ENCODE results near the gene PTCD3.

Gene PTCD3

DNA sequence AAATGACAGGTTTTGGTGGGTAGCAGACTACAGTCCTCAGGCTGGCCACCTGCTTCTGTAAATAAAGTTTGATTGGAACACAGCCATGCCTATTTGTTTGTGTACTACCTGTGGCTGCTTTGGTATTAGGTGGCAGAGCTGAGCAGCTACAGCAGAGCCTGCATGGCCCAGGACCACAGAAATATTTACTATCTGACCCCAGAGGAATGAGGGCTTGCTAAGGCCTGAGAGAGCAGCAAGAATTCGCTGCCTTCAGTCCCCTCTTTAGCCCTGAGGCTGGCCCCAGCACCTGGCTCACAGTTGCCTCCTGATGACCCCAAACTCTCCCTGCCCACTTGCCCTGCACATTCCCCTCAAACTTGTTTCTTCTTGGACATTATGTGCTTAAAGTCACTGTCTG is 32.8 kb upstream of the PTCD3 start:
- Mint-ChIP-seq H3K36me3 (ENCODE audit: low read depth) (peaks cover 84% of the 10 kb centered on the region), H3K9me3 (no peaks in the 10 kb centered on the region), H3K4me3 (no peak overlapping the region), H3K4me1 (ENCODE audit: low read depth) (peaks cover 18% of the 10 kb centered on the region), H3K27me3 (no peaks in the 10 kb centered on the region), H3K27ac (no peak overlapping the region)
- intact Hi-C loops (cut with micrococcal nuclease) = no loop called here

- Mint-ChIP-seq H3K4me1 (ENCODE audit: low read depth) (peaks cover 18% of the 10 kb centered on the region), H3K36me3 (ENCODE audit: low read depth) (peaks cover 80% of the 10 kb centered on the region), H3K9me3 (no peaks in the 10 kb centered on the region), H3K4me3 (no peak overlapping the region), H3K27me3 (no peaks in the 10 kb centered on the region), H3K27ac (no peak overlapping the region)
- intact Hi-C loops (cut with micrococcal nuclease) = no loop called here
Observed at GRCh38 chr2:86074256-86074655, 31.8 kb upstream of the PTCD3 start.

DNA sequence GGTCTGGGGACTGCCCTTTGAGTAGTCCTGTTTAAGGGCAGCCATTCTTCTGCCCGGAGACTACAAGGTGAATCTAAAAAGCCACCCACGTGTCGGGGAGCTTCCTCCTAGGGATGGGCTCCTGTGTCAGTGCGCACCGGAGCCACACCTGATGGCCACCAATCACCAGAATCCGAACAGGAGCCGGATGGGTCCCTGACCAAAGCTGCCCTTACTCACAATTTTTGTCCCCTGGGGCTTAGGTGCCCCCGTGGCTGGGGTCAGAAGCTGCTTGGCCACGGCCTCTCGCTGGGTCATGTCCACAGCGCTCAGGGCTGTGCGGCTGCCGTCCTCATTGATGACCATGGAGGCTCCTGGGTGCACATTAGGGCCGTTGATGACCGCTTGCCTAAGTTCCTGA is 31.2 kb upstream of the PTCD3 start:
- peaks cover 78% of the 10 kb centered on the region for H3K36me3 Mint-ChIP-seq (ENCODE audit: low read depth)
- intact Hi-C loops (cut with micrococcal nuclease) = no loop called here
- no peaks in the 10 kb centered on the region for H3K27me3 Mint-ChIP-seq
- peaks cover 19% of the 10 kb centered on the region for H3K4me1 Mint-ChIP-seq (ENCODE audit: low read depth)
- no peak overlapping the region for H3K27ac Mint-ChIP-seq
- H3K9me3 Mint-ChIP-seq = no peaks in the 10 kb centered on the region
- H3K4me3 Mint-ChIP-seq = no peak overlapping the region

GRCh38 chr2:86075886-86076285 is 30.1 kb upstream of the PTCD3 start:
- H3K9me3 Mint-ChIP-seq = no peaks in the 10 kb centered on the region
- intact Hi-C loops (cut with micrococcal nuclease) = no loop called here

DNA sequence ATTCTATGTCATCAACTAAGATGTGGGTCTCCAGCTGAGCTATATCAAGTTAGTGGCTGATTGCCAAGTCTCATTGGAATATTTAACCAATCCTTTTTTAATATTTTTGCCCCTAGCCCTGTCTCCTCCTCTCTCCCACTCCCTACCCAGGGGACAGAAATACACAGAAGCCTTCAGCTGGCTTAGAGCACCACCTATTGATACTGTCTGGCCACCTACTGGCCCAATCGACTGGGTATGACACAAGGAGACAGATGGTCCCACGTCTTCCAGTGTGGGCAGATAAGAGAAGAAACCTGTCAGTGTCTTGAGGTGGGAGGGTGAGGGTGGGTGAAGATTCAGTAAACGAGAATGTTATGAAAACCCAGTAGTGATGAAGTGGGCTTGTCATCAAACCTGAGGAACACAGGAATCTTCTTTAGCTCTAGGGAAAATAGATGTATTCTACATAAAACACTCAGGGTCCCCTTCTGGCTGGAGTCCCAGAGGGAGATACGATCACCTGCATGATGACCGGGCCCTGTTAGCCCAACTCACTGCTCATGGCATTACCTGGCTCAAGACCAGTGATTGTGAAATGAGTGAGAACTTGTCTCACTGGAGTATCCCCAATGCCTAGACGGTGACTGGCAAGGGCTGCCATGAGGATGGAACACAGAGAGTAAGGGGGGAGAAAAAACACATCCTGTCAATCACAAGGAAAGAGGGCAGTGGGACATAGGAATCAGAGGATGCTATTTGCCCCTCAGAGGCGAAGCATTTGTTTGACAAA is 27.1 kb upstream of the PTCD3 start:
- intact Hi-C loops (cut with micrococcal nuclease) = no loop called here
- Mint-ChIP-seq H3K4me3 (no peak overlapping the region), H3K9me3 (no peaks in the 10 kb centered on the region), H3K27ac (no peak overlapping the region), H3K4me1 (ENCODE audit: low read depth) (peaks cover 19% of the 10 kb centered on the region), H3K36me3 (ENCODE audit: low read depth) (peaks cover 77% of the 10 kb centered on the region), H3K27me3 (no peaks in the 10 kb centered on the region)

More at GRCh38 chr2:86075886-86076285, 30.1 kb upstream of the PTCD3 start:
- Mint-ChIP-seq H3K27ac (no peak overlapping the region), H3K4me1 (ENCODE audit: low read depth) (peaks cover 30% of the 10 kb centered on the region), H3K36me3 (ENCODE audit: low read depth) (peaks cover 75% of the 10 kb centered on the region), H3K4me3 (no peak overlapping the region), H3K27me3 (no peaks in the 10 kb centered on the region)

- Mint-ChIP-seq H3K27ac (peak overlapping the region; percentile 65), H3K27me3 (no peaks in the 10 kb centered on the region), H3K36me3 (ENCODE audit: low read depth) (peaks cover 77% of the 10 kb centered on the region), H3K4me3 (no peak overlapping the region), H3K4me1 (ENCODE audit: low read depth) (peaks cover 19% of the 10 kb centered on the region), H3K9me3 (no peaks in the 10 kb centered on the region)
- intact Hi-C loops (cut with micrococcal nuclease) = loop anchor here (1.0 kb wide), 2 partner anchors 193 to 253 kb away; no protein-coding TSS in a partner anchor
Observed at GRCh38 chr2:86079981-86080911, 25.8 kb upstream of the PTCD3 start.

- intact Hi-C loops (cut with micrococcal nuclease) = no loop called here
Observed at GRCh38 chr2:86081724-86082123, 24.3 kb upstream of the PTCD3 start.

GRCh38 chr2:86082756-86083155 is 23.3 kb upstream of the PTCD3 start:
- intact Hi-C loops (cut with micrococcal nuclease) = no loop called here
- H3K27me3 Mint-ChIP-seq = no peaks in the 10 kb centered on the region
- no peaks in the 10 kb centered on the region for H3K9me3 Mint-ChIP-seq
- H3K36me3 Mint-ChIP-seq (ENCODE audit: low read depth) = peaks cover 75% of the 10 kb centered on the region
- peaks cover 19% of the 10 kb centered on the region for H3K4me1 Mint-ChIP-seq (ENCODE audit: low read depth)
- H3K27ac Mint-ChIP-seq = no peak overlapping the region
- no peak overlapping the region for H3K4me3 Mint-ChIP-seq

More at GRCh38 chr2:86081724-86082123, 24.3 kb upstream of the PTCD3 start:
- H3K36me3 Mint-ChIP-seq (ENCODE audit: low read depth) = peaks cover 77% of the 10 kb centered on the region
- H3K27ac Mint-ChIP-seq = no peak overlapping the region
- no peak overlapping the region for H3K4me3 Mint-ChIP-seq
- peaks cover 19% of the 10 kb centered on the region for H3K4me1 Mint-ChIP-seq (ENCODE audit: low read depth)
- H3K9me3 Mint-ChIP-seq = no peaks in the 10 kb centered on the region
- no peaks in the 10 kb centered on the region for H3K27me3 Mint-ChIP-seq

DNA sequence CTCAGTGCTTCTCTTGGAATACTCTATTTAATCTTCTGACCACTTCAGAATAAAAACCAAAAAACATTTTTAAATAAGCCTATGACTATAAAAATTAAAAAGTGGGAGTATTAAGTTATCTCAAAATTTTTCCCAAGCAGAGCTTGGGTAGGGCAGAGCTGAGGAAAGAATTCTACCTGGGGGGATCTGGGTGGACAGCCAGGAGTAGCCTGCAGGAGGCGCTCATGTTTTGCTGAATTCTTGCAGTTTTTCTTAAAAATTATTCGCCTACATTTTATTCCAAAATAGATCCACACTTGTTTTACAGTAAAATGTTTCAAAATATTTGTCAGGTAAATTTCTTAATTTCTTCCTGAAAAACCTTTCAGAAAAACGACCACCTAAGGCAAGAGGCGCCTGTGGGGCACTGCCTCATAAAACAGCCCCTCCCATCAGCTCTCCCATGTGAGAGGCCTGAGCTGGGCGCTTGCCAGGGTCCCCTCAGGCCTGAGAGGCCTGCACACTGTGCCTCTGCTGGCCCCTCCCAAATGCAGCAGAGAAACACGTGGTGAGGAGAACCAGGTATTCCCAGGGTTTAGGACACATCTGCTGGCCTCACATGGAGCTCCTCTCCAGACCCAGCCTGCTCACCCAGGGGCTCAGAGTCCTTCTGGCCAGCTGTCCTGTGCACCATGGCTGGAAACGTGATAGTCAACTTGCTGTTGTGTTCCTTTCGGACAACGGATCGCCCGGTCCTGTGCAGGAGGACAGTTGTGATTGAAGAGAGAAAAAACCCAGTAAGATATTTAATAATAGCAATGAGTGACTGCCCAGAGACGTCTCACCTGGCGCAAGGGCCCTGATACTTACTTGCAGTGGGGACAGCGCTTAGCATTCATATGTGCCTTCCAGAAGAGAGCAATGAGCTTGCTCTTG is 17.8 kb upstream of the PTCD3 start:
- Mint-ChIP-seq H3K4me1 (ENCODE audit: low read depth) (no peaks in the 10 kb centered on the region), H3K27ac (no peak overlapping the region), H3K36me3 (ENCODE audit: low read depth) (peaks cover 89% of the 10 kb centered on the region), H3K9me3 (no peaks in the 10 kb centered on the region), H3K27me3 (no peaks in the 10 kb centered on the region), H3K4me3 (no peak overlapping the region)
- intact Hi-C loops (cut with micrococcal nuclease) = no loop called here

DNA sequence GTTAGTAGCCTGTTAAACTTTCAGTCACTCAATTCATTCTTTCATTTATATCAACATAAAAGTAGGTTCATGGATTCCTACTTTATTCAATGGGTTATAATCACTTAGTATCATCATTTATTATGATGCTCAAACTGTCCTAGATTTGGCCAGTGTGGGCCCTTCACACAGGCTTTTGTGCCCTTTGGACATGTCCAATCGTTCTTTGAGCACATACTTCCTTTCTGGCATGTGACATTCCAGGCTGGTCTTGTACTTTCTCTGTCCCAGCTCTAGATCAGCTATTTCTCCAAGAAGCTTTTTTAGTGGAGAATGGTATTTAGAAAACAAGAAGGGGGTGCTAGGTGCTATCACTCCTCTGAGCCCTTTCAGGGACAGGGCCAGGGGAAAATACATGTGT is 11.8 kb upstream of the PTCD3 start:
- intact Hi-C loops (cut with micrococcal nuclease) = loop anchor here (10.0 kb wide), 1 partner anchor 449 kb away; no protein-coding TSS in a partner anchor
- H3K9me3 Mint-ChIP-seq = no peaks in the 10 kb centered on the region
- no peak overlapping the region for H3K27ac Mint-ChIP-seq

GRCh38 chr2:86097114-86097896 is 8.7 kb upstream of the PTCD3 start:
- Mint-ChIP-seq H3K4me1 (ENCODE audit: low read depth) (peaks cover 12% of the 10 kb centered on the region), H3K9me3 (no peaks in the 10 kb centered on the region), H3K27ac (no peak overlapping the region), H3K36me3 (ENCODE audit: low read depth) (peaks cover 87% of the 10 kb centered on the region), H3K27me3 (no peaks in the 10 kb centered on the region), H3K4me3 (no peak overlapping the region)
- intact Hi-C loops (cut with micrococcal nuclease) = loop anchor here (10.0 kb wide), 1 partner anchor 453 kb away; no protein-coding TSS in a partner anchor

More for the DNA sequence above, 11.8 kb upstream of the PTCD3 start:
- peaks cover 91% of the 10 kb centered on the region for H3K36me3 Mint-ChIP-seq (ENCODE audit: low read depth)
- H3K27me3 Mint-ChIP-seq = no peaks in the 10 kb centered on the region
- H3K4me1 Mint-ChIP-seq (ENCODE audit: low read depth) = peaks cover 6% of the 10 kb centered on the region
- no peak overlapping the region for H3K4me3 Mint-ChIP-seq

DNA sequence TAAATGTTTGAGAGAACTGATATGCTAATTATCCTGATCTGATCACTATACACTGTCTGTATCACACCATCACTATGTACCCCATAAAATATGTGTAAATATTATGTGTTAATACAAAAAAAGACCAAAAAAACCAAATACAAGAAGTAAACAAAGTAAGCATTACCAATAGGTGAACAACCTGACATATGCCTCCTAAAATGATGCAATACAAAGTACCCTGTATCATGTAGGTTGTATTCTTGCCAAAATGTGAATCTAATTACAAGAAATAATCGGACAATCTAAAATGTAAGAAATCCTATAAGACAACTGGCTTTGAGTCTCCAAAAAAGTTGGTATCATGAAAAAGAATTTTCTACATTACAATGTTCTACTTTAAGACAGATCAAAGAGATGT is 8.1 kb upstream of the PTCD3 start:
- H3K4me1 Mint-ChIP-seq (ENCODE audit: low read depth) = peaks cover 18% of the 10 kb centered on the region
- no peak overlapping the region for H3K4me3 Mint-ChIP-seq
- no peak overlapping the region for H3K27ac Mint-ChIP-seq
- H3K36me3 Mint-ChIP-seq (ENCODE audit: low read depth) = peaks cover 89% of the 10 kb centered on the region
- no peaks in the 10 kb centered on the region for H3K9me3 Mint-ChIP-seq
- H3K27me3 Mint-ChIP-seq = no peaks in the 10 kb centered on the region
- intact Hi-C loops (cut with micrococcal nuclease) = loop anchor here (10.0 kb wide), 1 partner anchor 453 kb away; no protein-coding TSS in a partner anchor

Data from dendritic cell treated with granulocyte-macrophage colony-stimulating factor and Interleukin-4, amounts not matched to agents 40 ng/mL and 50 ng/mL, for 4 days (primary cell).